IMR-90 (cell line): ENCODE measurements around the gene ISOC1. TPM values are rescaled to one million over a fixed set of nuclear protein-coding genes. Genes with fewer than 3 reads are reported as not detected.

Experiments used
- ATAC-seq: fragments of 200-7000 bp; cut with Tn5 transposase; 2 replicates; pipeline ENCODE4 v1.9.1; 2020; ENCODE audit warnings: low read depth, mild to moderate bottlenecking, moderate library complexity
- BruUV-seq: library from RNA; stranded (reverse); fragments of 400-500 nt; replicated peaks from 2 replicates; lab custom pipeline; 2021; lab: Mats Ljungman, UMichigan
- CTCF ChIA-PET: fragments of 300-600 bp; formaldehyde crosslinking; extraction: SDS; loops from one replicate; lab custom pipeline; 2021; ENCODE audit warnings: antibody characterized with exemption; lab: Yijun Ruan, JAX
- POLR2A ChIA-PET: fragments of 300-600 bp; sonication (Branson Sonifier 250); formaldehyde crosslinking; loops from one replicate; lab custom pipeline; 2022; ENCODE audit warnings: antibody characterized with exemption; ENCODE audit not compliant: unreplicated experiment; lab: Charles Lee
- DNase-seq: peaks from one replicate; pipeline ENCODE4 v3.0.0; 2013
- H2AFZ ChIP-seq: replicated peaks from 2 replicates; pipeline ENCODE3; 2013; ENCODE audit warnings: low read length, mild to moderate bottlenecking; ENCODE audit not compliant: poor library complexity
- H2AK5ac ChIP-seq: 2 replicates; pipeline ENCODE4 v1.6.1; 2013; ENCODE audit warnings: low read depth, low read length, inconsistent platforms
- H2AK9ac ChIP-seq: replicated peaks from 2 replicates; pipeline ENCODE3; 2013; ENCODE audit warnings: mild to moderate bottlenecking, low read depth, low read length, moderate library complexity; ENCODE audit not compliant: poor library complexity
- H2BK120ac ChIP-seq: 2 replicates; pipeline ENCODE4 v1.6.1; 2013; ENCODE audit warnings: low read depth, low read length, inconsistent platforms
- H2BK15ac ChIP-seq: 3 replicates; pipeline ENCODE4 v1.6.1; 2013; ENCODE audit warnings: low read depth, low read length, inconsistent platforms
- H2BK20ac ChIP-seq: 2 replicates; pipeline ENCODE4 v1.6.1; 2013; ENCODE audit warnings: low read depth, mild to moderate bottlenecking, inconsistent platforms, low read length, moderate library complexity
- H2BK5ac ChIP-seq: 2 replicates; pipeline ENCODE4 v1.6.1; 2013; ENCODE audit warnings: mild to moderate bottlenecking, low read depth, low read length, inconsistent platforms; ENCODE audit not compliant: poor library complexity, severe bottlenecking
- H3K14ac ChIP-seq: replicated peaks from 2 replicates; pipeline ENCODE4 v1.6.1; 2013; ENCODE audit warnings: low read depth, low read length, inconsistent platforms
- H3K18ac ChIP-seq: 2 replicates; pipeline ENCODE4 v1.6.1; 2013; ENCODE audit warnings: low read depth, low read length, control low read depth
- H3K23ac ChIP-seq: 2 replicates; pipeline ENCODE4 v1.6.1; 2013; ENCODE audit warnings: low read depth, low read length, inconsistent platforms
- H3K27ac ChIP-seq: 2 replicates; pipeline ENCODE4 v1.5.1; 2013; ENCODE audit warnings: mild to moderate bottlenecking, control low read depth, low read length; ENCODE audit not compliant: insufficient read depth
- H3K27me3 ChIP-seq: 2 replicates; pipeline ENCODE4 v1.6.1; 2013; ENCODE audit warnings: low read length; ENCODE audit not compliant: control insufficient read depth, insufficient read depth
- H3K36me3 ChIP-seq: 2 replicates; pipeline ENCODE4 v1.6.1; 2013; ENCODE audit warnings: low read length, mixed read lengths; ENCODE audit not compliant: control insufficient read depth, insufficient read depth
- H3K4ac ChIP-seq: 2 replicates; pipeline ENCODE4 v1.6.1; 2013; ENCODE audit warnings: low read depth, low read length, inconsistent platforms
- H3K4me1 ChIP-seq: 2 replicates; pipeline ENCODE4 v1.6.1; 2013; ENCODE audit warnings: low read length, mixed read lengths; ENCODE audit not compliant: control insufficient read depth, insufficient read depth
- H3K4me2 ChIP-seq: 2 replicates; pipeline ENCODE4 v1.6.1; 2013; ENCODE audit warnings: low read depth, mild to moderate bottlenecking, control low read depth, low read length, moderate library complexity
- H3K4me3 ChIP-seq: 2 replicates; pipeline ENCODE4 v1.5.1; 2013; ENCODE audit warnings: low read depth, mild to moderate bottlenecking, control low read depth, low read length, moderate library complexity; ENCODE audit not compliant: insufficient read depth
- H3K56ac ChIP-seq: 2 replicates; pipeline ENCODE4 v1.6.1; 2013; ENCODE audit warnings: low read length, inconsistent platforms; ENCODE audit not compliant: insufficient read depth; ENCODE audit errors: extremely low read depth
- H3K79me1 ChIP-seq, 2 experiments: 2 replicates each; pipeline ENCODE4 v1.6.1; 2013; ENCODE audit warnings: low read length in 2 of 2, inconsistent platforms in 1 of 2, low read depth in 1 of 2
- H3K9ac ChIP-seq: 2 replicates; pipeline ENCODE4 v1.6.1; 2013; ENCODE audit warnings: low read depth, low read length, control low read depth
- H3K9me1 ChIP-seq: 2 replicates; pipeline ENCODE4 v1.6.1; 2013; ENCODE audit warnings: low read length, inconsistent platforms; ENCODE audit not compliant: insufficient read depth
- H3K9me3 ChIP-seq: 2 replicates; pipeline ENCODE4 v1.6.1; 2013; ENCODE audit warnings: low read length; ENCODE audit not compliant: control insufficient read depth, insufficient read depth
- H4K20me1 ChIP-seq: 2 replicates; pipeline ENCODE4 v1.6.1; 2013; ENCODE audit warnings: low read length, inconsistent platforms; ENCODE audit not compliant: insufficient read depth
- H4K5ac ChIP-seq: 2 replicates; pipeline ENCODE4 v1.6.1; 2013; ENCODE audit warnings: mild to moderate bottlenecking, low read depth, low read length, control low read depth
- H4K8ac ChIP-seq, 2 experiments: 2 replicates each; pipeline ENCODE4 v1.6.1; 2013; ENCODE audit warnings: low read depth in 2 of 2, low read length in 2 of 2, control low read depth in 1 of 2, inconsistent platforms in 1 of 2
- H4K91ac ChIP-seq: 2 replicates; pipeline ENCODE4 v1.6.1; 2013; ENCODE audit warnings: low read depth, low read length, inconsistent platforms; ENCODE audit not compliant: insufficient read depth
- BHLHE40 ChIP-seq: fragments of 150-350 bp; IDR thresholded peaks from 2 replicates; pipeline ENCODE4 v1.6.1; 2016; ENCODE audit warnings: mild to moderate bottlenecking, low read depth, low read length
- CEBPB ChIP-seq: IDR thresholded peaks from 2 replicates; pipeline ENCODE4 v1.6.1; 2012; ENCODE audit warnings: low read depth, low read length, improper control_type of control experiment
- CHD1 ChIP-seq: IDR thresholded peaks from 2 replicates; pipeline ENCODE4 v1.6.1; 2012; ENCODE audit warnings: low read depth, low read length, improper control_type of control experiment
- CTCF ChIP-seq: conservative IDR thresholded peaks from 2 replicates; pipeline ENCODE4 v1.5.1; 2012; ENCODE audit warnings: mild to moderate bottlenecking, low read depth, low read length, improper control_type of control experiment
- FOS ChIP-seq: fragments of 150-350 bp; IDR thresholded peaks from 2 replicates; pipeline ENCODE4 v1.6.1; 2016; ENCODE audit warnings: low read depth, low read length
- MAFK ChIP-seq: IDR thresholded peaks from 2 replicates; pipeline ENCODE4 v1.6.1; 2012; ENCODE audit warnings: low read depth, low read length, improper control_type of control experiment
- MAZ ChIP-seq: IDR thresholded peaks from 2 replicates; pipeline ENCODE4 v1.6.1; 2012; ENCODE audit warnings: low read depth, mild to moderate bottlenecking, low read length, improper control_type of control experiment, moderate library complexity, borderline replicate concordance
- MXI1 ChIP-seq: IDR thresholded peaks from 2 replicates; pipeline ENCODE4 v1.6.1; 2012; ENCODE audit warnings: low read depth, mild to moderate bottlenecking, low read length, moderate library complexity, borderline replicate concordance
- NFE2L2 ChIP-seq: fragments of 150-350 bp; IDR thresholded peaks from 2 replicates; pipeline ENCODE4 v1.6.1; 2016; ENCODE audit warnings: low read depth, mild to moderate bottlenecking, low read length
- POLR2A ChIP-seq: IDR thresholded peaks from 2 replicates; pipeline ENCODE4 v1.6.1; 2012; ENCODE audit warnings: mild to moderate bottlenecking, low read depth, low read length
- RAD21 ChIP-seq: IDR thresholded peaks from 2 replicates; pipeline ENCODE4 v1.6.1; 2012; ENCODE audit warnings: low read length, improper control_type of control experiment
- RCOR1 ChIP-seq: IDR thresholded peaks from 2 replicates; pipeline ENCODE4 v1.6.1; 2012; ENCODE audit warnings: mild to moderate bottlenecking, low read length, improper control_type of control experiment; ENCODE audit not compliant: insufficient replicate concordance
- RFX5 ChIP-seq: IDR thresholded peaks from 2 replicates; pipeline ENCODE4 v1.8.0; 2012; ENCODE audit warnings: low read depth, mild to moderate bottlenecking, low read length, moderate library complexity
- SMC3 ChIP-seq: fragments of 150-350 bp; IDR thresholded peaks from 2 replicates; pipeline ENCODE4 v1.6.1; 2016; ENCODE audit warnings: low read depth, mild to moderate bottlenecking, antibody characterized with exemption, low read length, moderate library complexity
- WGBS, 2 experiments: methylation state at CpG; one replicate each; pipeline versions ENCODE4 v1.1.5 to v1.1.7; 2013; ENCODE audit warnings: missing lambda C conversion rate in 2 of 2; ENCODE audit not compliant: insufficient read length in 1 of 2; ENCODE audit errors: extremely low coverage in 2 of 2; 5-methylcytosine and 5-hydroxymethylcytosine counted together
- dilution Hi-C: fragments of 300-500 bp; cut with HindIII; formaldehyde crosslinking; loops from one replicate; pipeline ENCODE4 v1.14.3; 2018; ENCODE audit warnings: low sequenced_read_pairs; ENCODE audit not compliant: unreplicated experiment
- in situ Hi-C: fragments of 300-500 bp; cut with MboI; formaldehyde crosslinking; loops from 3 replicates; pipeline ENCODE4 v1.14.3; 2019; ENCODE audit warnings: low sequenced_read_pairs, inconsistent platforms, mixed read lengths
- intact Hi-C: fragments of 100-400 bp; cut with micrococcal nuclease; formaldehyde crosslinking; loops from 2 replicates; pipeline ENCODE4 v1.10.0; 2022
- polyA plus RNA-seq, 3 experiments: library from polyadenylated mRNA; depleted of rRNA; stranded (reverse); fragments of >200 nt; gene quantifications; 2 replicates each; pipeline ENCODE4 v1.2.3, GENCODE V29; 2012; ENCODE audit warnings: low replicate concordance in 1 of 3
- total RNA-seq: library from RNA; depleted of rRNA; stranded (reverse); fragments of >200 nt; gene quantifications from 2 replicates; pipeline ENCODE4 v1.2.3, GENCODE V29; 2012
- TF ChIP-seq, protein P1 (sequence below): fragments of 150-350 bp; IDR thresholded peaks from 2 replicates; pipeline ENCODE4 v1.6.1; 2016; ENCODE audit warnings: low read depth, mild to moderate bottlenecking, low read length, moderate library complexity, borderline replicate concordance
- TF ChIP-seq, protein P2 (sequence below): fragments of 150-350 bp; IDR thresholded peaks from 2 replicates; pipeline ENCODE4 v1.6.1; 2017; ENCODE audit warnings: mild to moderate bottlenecking, antibody characterized with exemption, low read length, low read depth

ISOC1 gene
- total and polyA plus RNA-seq, 2 of the 4 experiments (the other 2 are of a cell fraction): 10.8 to 11.6 TPM

DNA sequence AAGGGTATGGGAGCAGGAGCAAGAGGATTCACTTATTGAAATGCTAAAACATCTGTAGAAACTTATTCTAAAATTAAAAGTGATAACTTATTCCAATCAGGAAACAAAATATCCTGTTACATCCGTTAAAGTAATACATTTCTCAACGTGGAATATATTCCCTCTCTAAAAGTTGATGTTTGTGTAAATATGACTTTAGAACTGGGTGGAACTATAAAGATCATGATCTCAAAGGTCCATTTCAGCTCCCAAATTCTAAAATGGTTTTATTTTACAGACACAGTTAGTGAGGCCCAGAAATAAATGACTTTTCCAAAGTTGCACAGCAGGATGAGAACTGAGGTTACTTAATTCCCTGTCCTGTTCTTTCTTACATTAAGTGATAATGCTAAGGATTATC, 21.1 kb downstream of the ISOC1 start:
- Histone ChIP-seq H3K56ac (no peak overlapping the region), H3K4me3 (no peak overlapping the region), H3K4me2 (no peak overlapping the region), H4K5ac (no peak overlapping the region), H4K91ac (no peak overlapping the region), H3K27me3 (no peaks in the 10 kb centered on the region), H4K8ac (no peak overlapping the region), H4K20me1 (no peaks in the 10 kb centered on the region), H3K23ac (no peak overlapping the region), H3K79me1 (no peaks in the 10 kb centered on the region), H3K36me3 (0 out of 2 replicates have a peak, but pooled peaks cover 1% of the 10 kb centered on the region), H2BK120ac (no peak overlapping the region), H2BK20ac (no peak overlapping the region), H3K27ac (no peak overlapping the region), H3K9me1 (no peaks in the 10 kb centered on the region), H3K4ac (no peak overlapping the region), H3K9me3 (no peaks in the 10 kb centered on the region), H2AFZ (no peak overlapping the region), H3K4me1 (no peaks in the 10 kb centered on the region), H2BK5ac (no peak overlapping the region), H2AK5ac (no peak overlapping the region), H3K14ac (no peak overlapping the region), H2BK15ac (no peak overlapping the region), H2AK9ac (no peak overlapping the region), H3K9ac (no peak overlapping the region), H3K18ac (no peak overlapping the region)
- DNase-seq: no peak
- dilution Hi-C loops (no loop called here), in situ Hi-C loops (no loop called here), intact Hi-C loops (no loop called here)
- no CpG with 5 or more reads among the region's 2 CpGs for WGBS, 2 experiments
- no TSS peak for BruUV-seq
- CTCF ChIA-PET: interaction anchor here (1.1 kb wide), 2 partner anchors 10 to 16 kb away, joined by 3 read pairs; no protein-coding TSS in a partner anchor
- POLR2A ChIA-PET: no interaction called here
- TF ChIP-seq CTCF (no peak), RFX5 (no peak), NFE2L2 (no peak), SMC3 (no peak), CEBPB (no peak), MAZ (no peak), FOS (no peak), CHD1 (no peak), RAD21 (no peak), MAFK (no peak), BHLHE40 (no peak), POLR2A (no peak), MXI1 (no peak), RCOR1 (no peak)
- TF ChIP-seq, protein P1, sequence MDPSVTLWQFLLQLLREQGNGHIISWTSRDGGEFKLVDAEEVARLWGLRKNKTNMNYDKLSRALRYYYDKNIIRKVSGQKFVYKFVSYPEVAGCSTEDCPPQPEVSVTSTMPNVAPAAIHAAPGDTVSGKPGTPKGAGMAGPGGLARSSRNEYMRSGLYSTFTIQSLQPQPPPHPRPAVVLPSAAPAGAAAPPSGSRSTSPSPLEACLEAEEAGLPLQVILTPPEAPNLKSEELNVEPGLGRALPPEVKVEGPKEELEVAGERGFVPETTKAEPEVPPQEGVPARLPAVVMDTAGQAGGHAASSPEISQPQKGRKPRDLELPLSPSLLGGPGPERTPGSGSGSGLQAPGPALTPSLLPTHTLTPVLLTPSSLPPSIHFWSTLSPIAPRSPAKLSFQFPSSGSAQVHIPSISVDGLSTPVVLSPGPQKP: no peak
- TF ChIP-seq, protein P2, sequence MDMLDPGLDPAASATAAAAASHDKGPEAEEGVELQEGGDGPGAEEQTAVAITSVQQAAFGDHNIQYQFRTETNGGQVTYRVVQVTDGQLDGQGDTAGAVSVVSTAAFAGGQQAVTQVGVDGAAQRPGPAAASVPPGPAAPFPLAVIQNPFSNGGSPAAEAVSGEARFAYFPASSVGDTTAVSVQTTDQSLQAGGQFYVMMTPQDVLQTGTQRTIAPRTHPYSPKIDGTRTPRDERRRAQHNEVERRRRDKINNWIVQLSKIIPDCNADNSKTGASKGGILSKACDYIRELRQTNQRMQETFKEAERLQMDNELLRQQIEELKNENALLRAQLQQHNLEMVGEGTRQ: no peak
- ATAC-seq: no peak
